Left ventricle myocardium inferior (tissue), 1 donor: ENCODE data around the gene FTO. TPM values are rescaled to one million over a fixed set of nuclear protein-coding genes. Genes with fewer than 3 reads are reported as not detected.

ENCODE experiments used
- DNase-seq: peaks from one replicate; pipeline ENCODE4 v3.0.0-alpha.2; 2020
- H3K27ac ChIP-seq: fragments of 200-600 bp; replicated peaks from 2 replicates; pipeline ENCODE4 v1.8.0; 2021
- H3K27me3 ChIP-seq: fragments of 200-600 bp; 2 replicates; pipeline ENCODE4 v1.8.0; 2021; ENCODE audit warnings: low read depth
- H3K36me3 ChIP-seq: fragments of 200-600 bp; 2 replicates; pipeline ENCODE4 v1.8.0; 2021
- H3K4me1 ChIP-seq: fragments of 200-600 bp; 2 replicates; pipeline ENCODE4 v1.8.0; 2021
- H3K4me3 ChIP-seq: fragments of 200-600 bp; 2 replicates; pipeline ENCODE4 v1.8.0; 2021; ENCODE audit warnings: mild to moderate bottlenecking, moderate library complexity
- H3K9me3 ChIP-seq: fragments of 200-600 bp; replicated peaks from 2 replicates; pipeline ENCODE4 v1.8.0; 2021
- intact Hi-C: fragments of 100-400 bp; cut with micrococcal nuclease; formaldehyde crosslinking; loops from one replicate; pipeline ENCODE4 v1.11.0; 2022
- total RNA-seq: library from RNA; stranded (reverse); fragmentation: NEBNext Ultra II Directional; extraction: Animal tissue kit (Norgen Biotek cat#: 25700); gene quantifications from one replicate; pipeline ENCODE4 v1.2.1, GENCODE V29; 2021
- TF ChIP-seq, protein P1 (sequence below): fragments of 200-600 bp; IDR thresholded peaks from 2 replicates; pipeline ENCODE4 v1.8.0; 2021; ENCODE audit warnings: antibody characterized with exemption, mild to moderate bottlenecking, borderline replicate concordance
- donor health status: DM: no; HTN: yes; CAD: no; lungs with severe emphysema.

Gene FTO
- total RNA-seq, 1 donor from 2014 or later, result 78.4 TPM

DNA sequence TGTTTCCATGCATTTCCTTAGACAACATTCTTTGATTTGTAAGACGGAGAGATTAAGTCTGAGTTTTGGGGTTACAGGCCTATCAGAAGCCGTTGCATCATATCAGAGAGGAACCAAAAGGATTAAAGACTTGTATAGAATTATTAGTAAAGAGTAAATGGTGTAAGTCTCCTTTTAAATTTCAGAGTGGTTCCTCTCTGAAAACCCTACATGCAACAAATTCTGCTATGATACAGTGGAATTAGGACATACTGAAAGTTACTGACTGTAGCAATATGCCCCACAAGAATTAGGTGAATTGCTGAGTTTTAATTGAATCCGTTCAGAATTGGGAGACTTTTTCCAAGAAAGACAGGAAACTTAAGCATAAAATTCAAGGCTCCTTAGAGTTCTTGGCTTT lies 221.6 kb downstream of the FTO start:
- H3K9me3 ChIP-seq, result no peaks in the 10 kb centered on the region
- DNase-seq, result no peak
- H3K27ac ChIP-seq, result no peak overlapping the region
- intact Hi-C loops, result no loop called here
- H3K4me1 ChIP-seq, result no peaks in the 10 kb centered on the region
- no peak overlapping the region for H3K4me3 ChIP-seq
- H3K36me3 ChIP-seq, result no peaks in the 10 kb centered on the region
- TF ChIP-seq, protein P1, sequence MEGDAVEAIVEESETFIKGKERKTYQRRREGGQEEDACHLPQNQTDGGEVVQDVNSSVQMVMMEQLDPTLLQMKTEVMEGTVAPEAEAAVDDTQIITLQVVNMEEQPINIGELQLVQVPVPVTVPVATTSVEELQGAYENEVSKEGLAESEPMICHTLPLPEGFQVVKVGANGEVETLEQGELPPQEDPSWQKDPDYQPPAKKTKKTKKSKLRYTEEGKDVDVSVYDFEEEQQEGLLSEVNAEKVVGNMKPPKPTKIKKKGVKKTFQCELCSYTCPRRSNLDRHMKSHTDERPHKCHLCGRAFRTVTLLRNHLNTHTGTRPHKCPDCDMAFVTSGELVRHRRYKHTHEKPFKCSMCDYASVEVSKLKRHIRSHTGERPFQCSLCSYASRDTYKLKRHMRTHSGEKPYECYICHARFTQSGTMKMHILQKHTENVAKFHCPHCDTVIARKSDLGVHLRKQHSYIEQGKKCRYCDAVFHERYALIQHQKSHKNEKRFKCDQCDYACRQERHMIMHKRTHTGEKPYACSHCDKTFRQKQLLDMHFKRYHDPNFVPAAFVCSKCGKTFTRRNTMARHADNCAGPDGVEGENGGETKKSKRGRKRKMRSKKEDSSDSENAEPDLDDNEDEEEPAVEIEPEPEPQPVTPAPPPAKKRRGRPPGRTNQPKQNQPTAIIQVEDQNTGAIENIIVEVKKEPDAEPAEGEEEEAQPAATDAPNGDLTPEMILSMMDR, result no peak
- no peaks in the 10 kb centered on the region for H3K27me3 ChIP-seq

DNA sequence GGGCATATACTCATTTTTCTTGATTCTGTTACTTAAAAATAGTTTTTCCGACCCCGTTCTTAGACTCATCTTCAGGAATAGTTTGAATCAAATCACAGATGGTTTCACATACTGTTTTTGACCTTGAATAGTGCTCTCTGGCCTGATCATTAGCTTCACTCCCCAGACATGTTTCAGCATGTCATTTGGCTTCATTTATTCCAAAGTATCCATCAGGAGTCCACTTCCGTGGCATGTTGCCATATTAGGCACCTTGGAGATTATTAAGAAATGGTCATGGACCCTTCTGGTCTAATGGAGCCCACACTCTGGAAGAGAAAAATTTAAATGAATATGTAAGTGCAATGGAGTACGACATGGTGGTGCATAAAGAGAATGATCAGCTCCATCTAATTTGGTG lies 222.3 kb downstream of the FTO start:
- Histone ChIP-seq H3K27ac (no peak overlapping the region), H3K27me3 (no peaks in the 10 kb centered on the region), H3K9me3 (no peaks in the 10 kb centered on the region), H3K4me1 (no peaks in the 10 kb centered on the region), H3K36me3 (no peaks in the 10 kb centered on the region), H3K4me3 (no peak overlapping the region)
- TF ChIP-seq, protein P1, result no peak
- intact Hi-C loops, result no loop called here
- no peak for DNase-seq

DNA sequence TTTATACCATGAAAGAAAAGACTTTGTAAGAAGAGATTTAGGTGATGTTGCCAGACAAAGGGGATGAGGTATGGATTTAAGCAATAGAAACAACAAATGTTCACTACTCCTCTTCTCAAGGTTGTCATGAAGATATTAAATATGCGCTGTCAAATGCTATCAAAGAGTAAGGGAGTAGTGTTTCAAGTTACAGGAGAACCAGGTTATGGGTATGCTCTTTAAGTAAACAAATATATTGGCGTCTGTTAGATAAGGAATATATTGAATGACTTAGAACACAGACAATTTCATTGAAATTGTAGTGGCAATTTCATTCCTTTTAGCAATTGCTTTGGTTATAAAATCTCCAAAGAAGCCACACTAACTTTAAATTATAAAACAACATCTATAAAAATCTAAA lies 229.0 kb downstream of the FTO start:
- peaks cover 8% of the 10 kb centered on the region for H3K4me1 ChIP-seq
- DNase-seq, result no peak
- TF ChIP-seq, protein P1, result no peak
- no peaks in the 10 kb centered on the region for H3K9me3 ChIP-seq
- H3K27me3 ChIP-seq, result no peaks in the 10 kb centered on the region
- intact Hi-C loops, result no loop called here
- no peak overlapping the region for H3K27ac ChIP-seq
- peaks cover 14% of the 10 kb centered on the region for H3K36me3 ChIP-seq
- H3K4me3 ChIP-seq, result no peak overlapping the region

DNA sequence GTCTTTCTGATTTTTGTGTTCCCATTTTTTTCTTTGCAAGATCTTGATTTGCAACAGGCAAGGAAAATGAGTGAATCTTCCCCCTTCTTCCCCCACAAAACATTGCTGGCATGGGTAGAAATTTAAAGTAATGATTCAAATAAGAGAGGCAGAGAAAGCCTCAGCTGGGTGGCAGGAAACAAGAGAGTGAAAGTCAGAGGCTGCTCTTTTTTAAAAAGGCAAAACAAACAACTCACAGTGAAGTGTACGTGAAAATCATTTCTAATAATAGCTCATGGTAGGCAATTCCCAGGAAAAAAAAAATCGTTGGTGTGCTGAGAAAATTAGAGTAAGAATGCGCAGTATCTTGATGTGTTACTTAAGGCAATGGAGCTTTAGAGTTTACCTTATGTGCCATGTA lies 229.5 kb downstream of the FTO start:
- TF ChIP-seq, protein P1, result no peak
- Histone ChIP-seq H3K27ac (no peak overlapping the region), H3K4me3 (no peak overlapping the region), H3K27me3 (no peaks in the 10 kb centered on the region), H3K9me3 (no peaks in the 10 kb centered on the region), H3K4me1 (peaks cover 8% of the 10 kb centered on the region), H3K36me3 (peaks cover 14% of the 10 kb centered on the region)
- no peak for DNase-seq
- intact Hi-C loops, result no loop called here

DNA sequence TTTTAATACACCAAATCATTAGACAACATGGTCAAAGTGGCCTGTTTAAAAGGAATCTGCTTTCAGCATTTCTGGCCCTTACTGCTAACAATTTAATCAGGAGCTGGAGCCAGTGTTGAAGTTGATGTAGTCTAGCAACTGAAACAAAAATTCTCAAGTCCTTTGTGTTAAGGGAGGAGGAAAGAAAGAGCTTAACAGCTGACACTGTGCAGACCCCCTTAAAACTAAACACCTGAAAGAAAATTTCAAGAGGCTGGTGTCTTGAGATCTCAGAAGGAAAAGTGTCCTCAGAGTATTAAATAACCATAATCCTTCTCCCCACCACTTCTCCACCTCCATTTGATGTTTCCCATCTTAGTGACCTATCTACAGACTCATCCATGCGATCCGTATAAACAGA lies 232.1 kb downstream of the FTO start:
- intact Hi-C loops, result no loop called here
- peaks cover 17% of the 10 kb centered on the region for H3K36me3 ChIP-seq
- H3K9me3 ChIP-seq, result no peaks in the 10 kb centered on the region
- no peak overlapping the region for H3K4me3 ChIP-seq
- no peaks in the 10 kb centered on the region for H3K27me3 ChIP-seq
- peaks cover 8% of the 10 kb centered on the region for H3K4me1 ChIP-seq
- no peak for DNase-seq
- TF ChIP-seq, protein P1, result no peak
- H3K27ac ChIP-seq, result no peak overlapping the region

DNA sequence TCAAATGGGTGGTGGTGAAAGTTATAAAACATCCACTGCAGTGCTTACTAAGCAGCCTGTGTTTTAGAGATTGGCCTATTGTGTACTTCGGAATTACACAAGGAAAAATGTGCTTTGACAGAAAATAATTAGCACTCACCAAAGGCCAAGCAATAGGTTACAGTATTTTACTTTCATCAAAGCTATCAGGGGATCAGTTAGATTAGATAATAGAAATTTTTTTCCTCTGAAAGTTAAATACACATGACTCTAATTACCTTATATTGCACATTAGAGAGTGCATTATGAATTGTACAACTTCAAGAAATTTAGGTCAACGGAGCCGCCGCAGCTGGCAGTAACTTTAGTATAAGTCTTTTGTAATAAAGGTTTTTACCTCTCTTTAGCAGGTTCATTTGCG lies 232.6 kb downstream of the FTO start:
- no peak overlapping the region for H3K27ac ChIP-seq
- no peak for DNase-seq
- H3K9me3 ChIP-seq, result no peaks in the 10 kb centered on the region
- no peaks in the 10 kb centered on the region for H3K27me3 ChIP-seq
- H3K4me1 ChIP-seq, result peaks cover 8% of the 10 kb centered on the region
- H3K4me3 ChIP-seq, result no peak overlapping the region
- peaks cover 19% of the 10 kb centered on the region for H3K36me3 ChIP-seq
- intact Hi-C loops, result no loop called here
- TF ChIP-seq, protein P1, result no peak
